Germinal center (tissue), 1 donor: Measurements from ENCODE around the gene SELENOM.
"Not testable (repeated sequence)": the region's sequence is repeated elsewhere in the genome, so short reads cannot be mapped to it uniquely, and the experiment has no call there.

ENCODE experiments used
- DNase-seq: peaks from one replicate; pipeline ENCODE4 v3.0.0; 2012; ENCODE audit warnings: mixed read lengths, low spot score

Gene SELENOM

GRCh38 chr22:31105282-31105929 is 2.0 kb downstream of the SELENOM start:
- no peak for DNase-seq

- DNase-seq, result peak; percentile 58
Observed at GRCh38 chr22:31104869-31105268, 2.5 kb downstream of the SELENOM start.

GRCh38 chr22:31103899-31104694 is 3.3 kb downstream of the SELENOM start:
- no peak for DNase-seq

GRCh38 chr22:31103111-31103510 is 4.3 kb downstream of the SELENOM start:
- DNase-seq, result no peak

- no peak for DNase-seq
Observed at GRCh38 chr22:31102441-31103081, 4.8 kb downstream of the SELENOM start.

- DNase-seq, result no peak
Observed at GRCh38 chr22:31100762-31101525, 6.4 kb downstream of the SELENOM start.

GRCh38 chr22:31099841-31100761 is 7.3 kb downstream of the SELENOM start:
- DNase-seq, result no peak

DNA sequence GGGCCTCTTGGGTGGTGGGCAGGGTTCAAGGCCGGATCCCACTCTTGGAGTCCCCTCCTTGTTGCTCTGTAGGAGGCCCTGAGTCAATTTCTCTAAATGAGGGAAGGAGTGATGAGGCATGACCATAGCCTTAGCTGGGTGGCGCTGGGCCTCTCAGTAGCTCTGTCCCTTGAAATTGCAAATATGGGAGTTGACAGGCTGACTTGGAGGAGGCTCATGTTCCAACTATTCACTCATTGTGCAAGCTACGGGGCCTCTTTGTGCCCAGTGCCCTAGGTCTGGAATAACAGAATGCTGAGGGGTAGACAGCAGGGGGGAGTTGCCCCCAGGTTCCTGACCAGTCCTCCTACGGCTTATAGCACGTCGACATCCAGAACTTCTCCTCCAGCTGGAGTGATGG is 8.0 kb downstream of the SELENOM start:
- DNase-seq, result no peak

GRCh38 chr22:31098632-31099110 is 8.7 kb downstream of the SELENOM start:
- DNase-seq, result no peak

- DNase-seq, result no peak
Observed at GRCh38 chr22:31097941-31098631, 9.3 kb downstream of the SELENOM start.

DNA sequence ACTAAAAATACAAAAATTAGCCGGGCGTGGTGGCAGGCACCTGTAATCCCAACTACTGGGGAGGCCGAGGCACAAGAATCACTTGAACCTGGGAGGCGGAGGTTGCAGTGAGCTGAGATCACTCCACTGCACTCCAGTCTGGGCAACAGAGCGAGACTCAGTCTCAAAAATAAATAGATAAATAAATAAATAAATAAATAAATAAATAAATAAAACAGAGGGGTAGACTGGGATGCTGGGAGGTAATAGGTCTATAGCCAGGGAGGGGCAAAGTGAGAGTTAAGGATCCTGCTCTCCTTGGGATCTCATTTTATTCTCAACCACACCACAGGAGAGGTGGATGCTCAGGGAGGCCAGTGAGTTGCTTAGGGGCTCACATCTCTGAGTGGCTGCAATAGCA is 9.8 kb downstream of the SELENOM start:
- DNase-seq, result not testable (repeated sequence)

DNA sequence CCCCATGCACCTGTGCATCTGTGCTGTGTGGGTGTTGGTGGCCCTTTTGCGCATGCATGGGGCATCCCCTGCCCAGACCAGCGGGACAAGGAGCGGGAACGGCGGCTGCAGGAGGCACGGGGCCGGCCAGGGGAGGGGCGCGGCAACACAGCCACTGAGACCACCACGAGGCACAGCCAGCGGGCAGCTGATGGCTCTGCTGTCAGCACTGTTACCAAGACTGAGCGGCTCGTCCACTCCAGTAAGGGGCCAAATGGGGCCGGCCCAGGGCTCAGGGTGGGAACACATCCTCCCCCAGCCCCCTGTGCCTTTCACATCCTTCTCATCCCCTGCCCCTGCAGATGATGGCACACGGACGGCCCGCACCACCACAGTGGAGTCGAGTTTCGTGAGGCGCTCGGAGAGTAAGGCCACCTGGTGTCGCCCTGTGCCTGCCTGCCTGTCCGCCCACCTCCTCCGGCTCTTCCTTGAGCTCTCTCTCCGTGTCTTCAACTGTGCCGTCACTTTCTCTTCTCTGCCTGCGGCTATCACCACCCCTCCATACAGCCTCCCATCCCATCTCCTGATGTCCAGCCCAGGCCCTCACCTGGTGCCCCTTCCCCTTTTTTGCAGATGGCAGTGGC is 10.6 kb downstream of the SELENOM start:
- no peak for DNase-seq

- no peak for DNase-seq
Observed at GRCh38 chr22:31095637-31096249, 11.6 kb downstream of the SELENOM start.

DNA sequence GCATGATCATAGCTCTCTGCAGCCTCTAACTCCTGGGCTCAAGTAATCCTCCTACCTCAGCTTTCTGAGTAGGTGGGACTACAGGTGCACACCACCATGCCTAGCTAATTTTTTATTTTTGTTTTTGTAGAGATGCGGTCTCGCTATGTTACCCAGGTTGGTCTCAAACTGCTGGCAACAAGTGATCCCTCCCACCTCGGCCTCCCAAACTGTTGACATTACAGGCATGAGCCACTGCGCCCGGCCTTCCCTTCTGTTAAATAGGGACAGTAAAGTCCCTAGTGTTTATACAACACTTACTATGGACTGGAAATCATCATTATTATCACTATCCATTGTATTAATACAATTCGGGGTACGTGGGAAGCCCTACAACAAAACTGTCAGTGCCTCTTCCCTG is 12.6 kb downstream of the SELENOM start:
- DNase-seq, result no peak

DNA sequence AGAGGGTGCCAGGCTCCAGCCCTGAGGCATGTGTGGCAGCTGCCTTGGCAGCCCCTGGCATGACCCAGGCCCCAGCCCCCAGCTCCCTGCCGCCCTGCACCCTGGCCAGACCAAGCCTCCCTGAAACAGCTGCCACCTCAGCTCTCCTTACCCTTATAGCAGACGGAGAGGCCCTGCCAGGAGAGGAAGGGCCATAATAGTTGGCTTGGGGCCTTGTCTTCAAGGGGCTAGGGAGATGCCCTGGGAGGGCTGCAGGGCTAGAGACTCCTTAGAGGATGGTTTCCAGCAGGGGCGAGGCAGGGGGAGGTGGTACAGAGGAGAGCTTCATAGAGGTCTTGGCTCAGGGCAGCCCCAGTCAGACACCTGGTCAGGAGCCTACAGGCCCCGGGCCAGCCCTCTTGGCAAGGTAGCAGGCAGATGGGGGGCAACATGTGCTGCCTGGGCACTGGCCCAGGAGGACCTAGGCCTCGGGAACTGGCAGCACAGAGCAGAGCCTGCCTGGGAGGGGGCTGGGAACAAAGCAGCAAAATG is 13.3 kb downstream of the SELENOM start:
- DNase-seq, result no peak

- DNase-seq, result no peak
Observed at GRCh38 chr22:31093086-31093850, 14.1 kb downstream of the SELENOM start.

DNA sequence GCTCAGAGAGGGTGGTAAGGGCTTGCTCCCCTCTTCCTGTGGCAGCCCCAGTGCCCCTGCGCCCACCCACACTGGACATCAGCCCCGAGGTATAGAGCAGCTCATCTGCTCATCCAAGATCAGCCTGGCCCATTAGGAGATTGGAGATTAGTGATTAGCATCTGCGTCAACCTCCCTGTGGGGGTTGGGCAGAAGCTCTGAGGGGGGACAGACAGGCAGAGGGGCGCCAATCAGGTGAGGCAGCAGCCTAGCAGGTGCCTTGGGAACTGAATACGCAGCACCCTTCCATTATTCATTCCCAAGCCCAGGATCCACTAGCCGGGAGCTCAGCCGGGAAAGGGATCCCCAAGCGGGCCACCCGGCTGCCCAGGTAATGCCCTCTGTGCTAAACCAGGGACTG is 15.2 kb downstream of the SELENOM start:
- DNase-seq, result no peak
